ENCODE results near the gene RHCG.

RHCG gene

GRCh38 chr15:89496155-89497098, at the start of gene RHCG:
RHCG (minus strand) TSS chr15:89496583; CDS start chr15:89496544, 39 bp downstream.
- DNase-seq: peak; percentile 75

- DNase-seq: peak; percentile 6
Observed at GRCh38 chr15:89543389-89543788, 47.0 kb upstream of the RHCG start.

GRCh38 chr15:89542369-89542768, 46.0 kb upstream of the RHCG start:
- no peak for DNase-seq

- DNase-seq: no peak
Observed at GRCh38 chr15:89539027-89539426, 42.6 kb upstream of the RHCG start.

- no peak for DNase-seq
Observed at GRCh38 chr15:89533861-89534544, 37.6 kb upstream of the RHCG start.

- DNase-seq: no peak
Observed at GRCh38 chr15:89531796-89532537, 35.6 kb upstream of the RHCG start.

- DNase-seq: no peak
Observed at GRCh38 chr15:89530976-89531375, 34.6 kb upstream of the RHCG start.

- no peak for DNase-seq
Observed at GRCh38 chr15:89528757-89529352, 32.5 kb upstream of the RHCG start.

- DNase-seq: no peak
Observed at GRCh38 chr15:89526601-89527441, 30.4 kb upstream of the RHCG start.

- no peak for DNase-seq
Observed at GRCh38 chr15:89526181-89526580, 29.8 kb upstream of the RHCG start.

- no peak for DNase-seq
Observed at GRCh38 chr15:89524184-89524583, 27.8 kb upstream of the RHCG start.

GRCh38 chr15:89523101-89523500, 26.7 kb upstream of the RHCG start:
- DNase-seq: no peak

GRCh38 chr15:89521605-89522004, 25.2 kb upstream of the RHCG start:
- DNase-seq: no peak

GRCh38 chr15:89515477-89515876, 19.1 kb upstream of the RHCG start:
- DNase-seq: no peak

GRCh38 chr15:89514596-89515406, 18.4 kb upstream of the RHCG start:
- DNase-seq: peak; percentile 8

GRCh38 chr15:89514186-89514585, 17.8 kb upstream of the RHCG start:
- DNase-seq: no peak

GRCh38 chr15:89513284-89513683, 16.9 kb upstream of the RHCG start:
- DNase-seq: no peak

- no peak for DNase-seq
Observed at GRCh38 chr15:89512631-89513030, 16.2 kb upstream of the RHCG start.

GRCh38 chr15:89506026-89506686, 9.8 kb upstream of the RHCG start:
- DNase-seq: no peak

GRCh38 chr15:89504166-89504565, 7.8 kb upstream of the RHCG start:
- DNase-seq: no peak
